Non-pigmented ciliary epithelial cell (primary cell): ENCODE data around the gene PDE6H.

Source experiments
- DNase-seq: peaks from one replicate; pipeline ENCODE4 v3.0.0-alpha.2; 2010; ENCODE audit warnings: low read depth

The PDE6H gene

GRCh38 chr12:15001733-15002382, 29.0 kb downstream of the PDE6H start:
- no peak for DNase-seq

GRCh38 chr12:15004421-15004820, 31.6 kb downstream of the PDE6H start:
- no peak for DNase-seq

- DNase-seq = no peak
These were observed 32.2 kb downstream of the PDE6H start for GRCh38 chr12:15005064-15005463.

GRCh38 chr12:15007551-15007950, 34.7 kb downstream of the PDE6H start:
- DNase-seq = no peak

GRCh38 chr12:15011162-15011561, 38.3 kb downstream of the PDE6H start:
- no peak for DNase-seq

- no peak for DNase-seq
These were observed 40.9 kb downstream of the PDE6H start for GRCh38 chr12:15013634-15014179.

- no peak for DNase-seq
These were observed 41.9 kb downstream of the PDE6H start for GRCh38 chr12:15014708-15015107.

GRCh38 chr12:15015121-15015520, 42.3 kb downstream of the PDE6H start:
- no peak for DNase-seq

GRCh38 chr12:15020156-15020555, 47.3 kb downstream of the PDE6H start:
- no peak for DNase-seq
